Measurements from ENCODE around the gene FREY1. TPM values are rescaled to one million over a fixed set of nuclear protein-coding genes. Genes with fewer than 3 reads are reported as not detected.

FREY1 gene
- total and polyA plus RNA-seq, 2 of the 8 experiments (the other 6 are each of a cell fraction or from before 2014, with no cell fraction given): 0.32 to 1.1 TPM

DNA sequence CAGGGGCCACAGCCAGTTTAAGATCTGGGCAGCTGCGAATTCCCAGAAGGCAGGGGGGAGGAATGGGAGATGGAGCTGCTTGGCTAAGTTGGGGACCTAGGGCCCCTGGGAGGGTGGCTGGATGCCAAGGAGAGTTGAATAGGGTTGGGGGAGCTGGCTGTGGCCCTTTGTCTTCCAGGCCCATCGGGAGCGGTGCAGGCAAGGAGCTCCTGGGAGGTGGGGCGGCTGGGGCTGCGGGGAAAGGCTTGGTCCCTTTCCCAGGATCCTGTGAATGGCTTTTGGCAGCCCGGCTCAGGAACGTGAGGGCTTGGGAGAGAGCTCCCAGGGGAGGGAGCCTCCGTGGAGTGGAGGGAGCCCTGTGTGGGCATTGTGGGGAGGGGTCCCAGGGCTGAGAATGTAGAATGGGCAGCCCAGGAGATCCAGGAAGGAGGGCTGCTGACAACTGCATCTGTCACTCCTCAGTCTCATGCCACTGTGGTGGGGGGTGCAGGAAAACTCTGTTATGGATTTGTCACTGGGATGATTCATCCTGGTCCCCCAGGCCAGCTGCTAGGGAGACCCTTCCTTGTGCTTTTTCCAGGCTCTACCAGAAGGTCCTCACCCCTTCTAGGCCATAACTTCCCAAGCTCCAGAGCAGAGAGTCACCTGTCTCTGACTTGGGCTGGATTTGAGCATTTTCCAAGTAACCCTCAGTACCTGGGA lies 6.0 kb downstream of the FREY1 start (continued):
- TF ChIP-seq GABPA (IDR thresholded peaks at IDR 0.05; ENCODE audit: borderline replicate concordance, insufficient read depth, low read length) (no peak), TEAD4 (IDR thresholded peaks at IDR 0.05; ENCODE audit: low read depth, low read length) (no peak), SP2 (IDR thresholded peaks at IDR 0.05; ENCODE audit: low read length) (no peak), JUN (IDR thresholded peaks at IDR 0.05; ENCODE audit: low read depth, low read length) (no peak)
